ENCODE data around the gene CDK5RAP2. TPM values are rescaled to one million over a fixed set of nuclear protein-coding genes. Genes with fewer than 3 reads are reported as not detected.

Gene CDK5RAP2
- total and polyA plus RNA-seq, 2 donors (not counting 1 experiment from before 2014, with no cell fraction given), result 17.7 to 48.6 TPM

DNA sequence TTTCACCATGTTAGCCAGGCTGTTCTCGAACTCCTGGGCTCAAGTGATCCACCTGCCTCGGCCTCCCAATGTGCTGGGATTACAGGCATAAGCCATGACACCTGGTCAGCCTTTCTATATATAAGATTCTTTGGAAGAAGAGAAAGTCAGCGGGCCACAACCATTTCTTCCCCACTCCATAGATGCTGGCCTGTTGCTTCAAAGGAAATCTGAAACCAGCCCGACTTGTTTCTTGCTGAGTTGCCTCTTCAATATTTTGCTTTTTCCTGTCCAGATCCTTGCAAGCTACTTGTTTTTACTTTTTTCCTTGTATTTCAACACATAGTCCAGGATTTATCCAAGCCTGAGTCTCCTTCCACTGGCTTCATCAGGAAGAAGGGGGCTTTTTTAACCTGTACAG, 219.5 kb downstream of the CDK5RAP2 start:
- Histone ChIP-seq H3K9ac (ENCODE audit: insufficient read depth, low read length) (no peak overlapping the region), H3K4me3 (replicated peaks in 1 of 4; ENCODE audit: control extremely low read depth in 1 of 4, insufficient read depth in 1 of 4, low read depth in 3 of 4, low read length in 4 of 4) (no peak overlapping the region), H2AFZ (ENCODE audit: low read length) (no peak overlapping the region), H3K4me1 (ENCODE audit: control insufficient read depth, extremely low read depth, insufficient read depth, low read length) (no peaks in the 10 kb centered on the region), H3K4me2 (ENCODE audit: extremely low read depth, insufficient read depth, low read length) (no peak overlapping the region), H3K27me3 (ENCODE audit: control insufficient read depth, insufficient read depth, low read length) (no peaks in the 10 kb centered on the region), H3K27ac (ENCODE audit: insufficient read depth, low read length) (no peak overlapping the region), H3K9me3 (ENCODE audit: control insufficient read depth, insufficient read depth, low read depth, low read length) (no peaks in the 10 kb centered on the region), H4K20me1 (ENCODE audit: control insufficient read depth, extremely low read depth, insufficient read depth, low read length) (no peaks in the 10 kb centered on the region), H3K36me3 (ENCODE audit: control insufficient read depth, insufficient read depth, low read length) (no peaks in the 10 kb centered on the region), H3K79me2 (ENCODE audit: control insufficient read depth, insufficient read depth, low read length) (no peaks in the 10 kb centered on the region)
- DNase-seq (ENCODE audit: low read depth in 2 of 2), result no peak
- TF ChIP-seq EZH2 (IDR thresholded peaks at IDR 0.05; ENCODE audit: low read length, missing control alignments), result no peak
- TF ChIP-seq CTCF (conservative IDR thresholded peaks at IDR 0.05 in 1 of 2, IDR thresholded peaks at IDR 0.05 in 1 of 2; ENCODE audit: low read depth in 1 of 2, low read length in 2 of 2), result no peak

DNA sequence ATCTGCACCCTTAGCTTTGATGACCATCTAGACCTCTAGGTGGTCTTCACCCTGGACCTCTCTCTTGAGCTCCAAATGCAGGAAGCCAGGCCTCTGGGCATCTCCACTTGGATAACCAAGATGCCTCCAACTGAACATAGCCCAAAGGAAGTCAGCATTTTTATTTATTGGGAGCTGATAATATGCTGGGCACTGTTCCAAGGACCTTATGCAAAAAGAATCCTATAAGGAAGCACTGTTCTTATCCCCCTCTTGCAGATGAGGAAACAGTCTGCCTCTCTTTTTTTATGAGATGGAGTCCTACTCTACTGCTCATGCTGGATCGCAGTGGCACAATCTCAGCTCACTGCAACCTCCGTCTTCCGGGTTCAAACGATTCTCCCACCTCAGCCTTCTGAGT, 219.9 kb downstream of the CDK5RAP2 start:
- H3K9me3 ChIP-seq (ENCODE audit: control insufficient read depth, insufficient read depth, low read depth, low read length), result no peaks in the 10 kb centered on the region
- no peaks in the 10 kb centered on the region for H4K20me1 ChIP-seq (ENCODE audit: control insufficient read depth, extremely low read depth, insufficient read depth, low read length)
- H2AFZ ChIP-seq (ENCODE audit: low read length), result no peak overlapping the region
- no peak overlapping the region for H3K9ac ChIP-seq (ENCODE audit: insufficient read depth, low read length)
- TF ChIP-seq EZH2 (IDR thresholded peaks at IDR 0.05; ENCODE audit: low read length, missing control alignments) (no peak), CTCF (conservative IDR thresholded peaks at IDR 0.05 in 1 of 2, IDR thresholded peaks at IDR 0.05 in 1 of 2; ENCODE audit: low read depth in 1 of 2, low read length in 2 of 2) (no peak)
- H3K4me1 ChIP-seq (ENCODE audit: control insufficient read depth, extremely low read depth, insufficient read depth, low read length), result no peaks in the 10 kb centered on the region
- no peaks in the 10 kb centered on the region for H3K79me2 ChIP-seq (ENCODE audit: control insufficient read depth, insufficient read depth, low read length)
- no peaks in the 10 kb centered on the region for H3K27me3 ChIP-seq (ENCODE audit: control insufficient read depth, insufficient read depth, low read length)
- H3K27ac ChIP-seq (ENCODE audit: insufficient read depth, low read length), result no peak overlapping the region
- no peaks in the 10 kb centered on the region for H3K36me3 ChIP-seq (ENCODE audit: control insufficient read depth, insufficient read depth, low read length)
- peak in 1 of 2 donors; percentile 77 for DNase-seq (ENCODE audit: low read depth in 2 of 2)
- no peak overlapping the region for H3K4me2 ChIP-seq (ENCODE audit: extremely low read depth, insufficient read depth, low read length)
- H3K4me3 ChIP-seq (replicated peaks in 1 of 4; ENCODE audit: control extremely low read depth in 1 of 4, insufficient read depth in 1 of 4, low read depth in 3 of 4, low read length in 4 of 4), result no peak overlapping the region

- Histone ChIP-seq H3K9ac (ENCODE audit: insufficient read depth, low read length) (no peak overlapping the region), H3K4me2 (ENCODE audit: extremely low read depth, insufficient read depth, low read length) (no peak overlapping the region), H3K36me3 (ENCODE audit: control insufficient read depth, insufficient read depth, low read length) (no peaks in the 10 kb centered on the region), H3K79me2 (ENCODE audit: control insufficient read depth, insufficient read depth, low read length) (no peaks in the 10 kb centered on the region), H4K20me1 (ENCODE audit: control insufficient read depth, extremely low read depth, insufficient read depth, low read length) (no peaks in the 10 kb centered on the region), H3K27me3 (ENCODE audit: control insufficient read depth, insufficient read depth, low read length) (no peaks in the 10 kb centered on the region), H3K4me3 (replicated peaks in 1 of 4; ENCODE audit: control extremely low read depth in 1 of 4, insufficient read depth in 1 of 4, low read depth in 3 of 4, low read length in 4 of 4) (no peak overlapping the region), H3K27ac (ENCODE audit: insufficient read depth, low read length) (no peak overlapping the region), H2AFZ (ENCODE audit: low read length) (no peak overlapping the region), H3K9me3 (ENCODE audit: control insufficient read depth, insufficient read depth, low read depth, low read length) (no peaks in the 10 kb centered on the region), H3K4me1 (ENCODE audit: control insufficient read depth, extremely low read depth, insufficient read depth, low read length) (no peaks in the 10 kb centered on the region)
- TF ChIP-seq CTCF (conservative IDR thresholded peaks at IDR 0.05 in 1 of 2, IDR thresholded peaks at IDR 0.05 in 1 of 2; ENCODE audit: low read depth in 1 of 2, low read length in 2 of 2) (no peak), EZH2 (IDR thresholded peaks at IDR 0.05; ENCODE audit: low read length, missing control alignments) (no peak)
- DNase-seq (ENCODE audit: low read depth in 2 of 2), result no peak
These were observed 221.1 kb downstream of the CDK5RAP2 start for GRCh38 chr9:120358877-120359276.

Data from fibroblast of lung (primary cell).